Fibroblast of mammary gland (primary cell): ENCODE results near the gene IFITM5.

ENCODE experiments used
- DNase-seq: peaks from one replicate; pipeline ENCODE4 v3.0.0-alpha.2; 2010; ENCODE audit warnings: low read depth
- H3K4me3 ChIP-seq: 2 replicates; pipeline ENCODE4 v1.5.1; 2011; ENCODE audit warnings: low read depth, mild to moderate bottlenecking, low read length, moderate library complexity; ENCODE audit not compliant: control insufficient read depth
- CTCF ChIP-seq: conservative IDR thresholded peaks from 2 replicates; pipeline ENCODE4 v1.5.1; 2011; ENCODE audit warnings: low read depth, low read length, inconsistent platforms; ENCODE audit not compliant: control insufficient read depth, insufficient read depth

The IFITM5 gene

GRCh38 chr11:297586-298405 lies 1.5 kb downstream of the IFITM5 start:
- no peak overlapping the region for H3K4me3 ChIP-seq
- TF ChIP-seq CTCF: no peak
- peak; percentile 46 for DNase-seq

- no peak overlapping the region for H3K4me3 ChIP-seq
- DNase-seq: no peak
- TF ChIP-seq CTCF: no peak
These were observed 2.2 kb downstream of the IFITM5 start for GRCh38 chr11:297051-297585.

GRCh38 chr11:296171-297050 lies 2.9 kb downstream of the IFITM5 start:
- no peak overlapping the region for H3K4me3 ChIP-seq
- no peak for DNase-seq
- no peak for TF ChIP-seq CTCF

GRCh38 chr11:295351-296170 lies 3.8 kb downstream of the IFITM5 start:
- no peak for TF ChIP-seq CTCF
- H3K4me3 ChIP-seq: no peak overlapping the region
- no peak for DNase-seq

GRCh38 chr11:294780-295179 lies 4.5 kb downstream of the IFITM5 start:
- TF ChIP-seq CTCF: no peak
- DNase-seq: no peak
- H3K4me3 ChIP-seq: no peak overlapping the region
